22Rv1 (cell line): ENCODE results near the gene SERTAD3.

Experiments
- ZFX ChIP-seq: fragments of 450-650 bp; IDR thresholded peaks from 2 replicates; pipeline ENCODE4 v1.6.1; 2017; ENCODE audit warnings: antibody characterized with exemption, borderline replicate concordance
- TF ChIP-seq, protein P1 (sequence below): fragments of 450-650 bp; IDR thresholded peaks from 2 replicates; pipeline ENCODE4 v1.5.1; 2017; ENCODE audit warnings: mild to moderate bottlenecking

DNA sequence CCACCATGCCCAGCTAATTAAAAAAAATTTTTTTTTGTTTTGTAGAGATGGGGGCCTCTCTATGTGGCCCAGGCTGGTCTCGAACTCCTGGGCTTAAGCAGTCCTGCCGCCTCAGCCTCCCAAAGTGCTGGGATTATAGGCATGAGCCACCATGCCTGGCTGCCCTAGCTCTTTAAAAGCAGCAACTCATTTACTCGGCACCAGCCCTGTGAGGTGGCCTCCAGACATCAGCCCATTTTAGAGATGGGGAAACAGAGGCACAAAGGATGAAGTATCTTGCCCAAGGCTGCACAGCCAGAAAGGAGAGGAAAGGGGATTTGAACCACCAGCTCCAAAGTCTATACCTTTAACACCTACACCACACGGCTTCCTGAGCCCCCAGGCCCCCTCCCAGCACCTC, 31.3 kb downstream of the SERTAD3 start:
- TF ChIP-seq, protein P1, sequence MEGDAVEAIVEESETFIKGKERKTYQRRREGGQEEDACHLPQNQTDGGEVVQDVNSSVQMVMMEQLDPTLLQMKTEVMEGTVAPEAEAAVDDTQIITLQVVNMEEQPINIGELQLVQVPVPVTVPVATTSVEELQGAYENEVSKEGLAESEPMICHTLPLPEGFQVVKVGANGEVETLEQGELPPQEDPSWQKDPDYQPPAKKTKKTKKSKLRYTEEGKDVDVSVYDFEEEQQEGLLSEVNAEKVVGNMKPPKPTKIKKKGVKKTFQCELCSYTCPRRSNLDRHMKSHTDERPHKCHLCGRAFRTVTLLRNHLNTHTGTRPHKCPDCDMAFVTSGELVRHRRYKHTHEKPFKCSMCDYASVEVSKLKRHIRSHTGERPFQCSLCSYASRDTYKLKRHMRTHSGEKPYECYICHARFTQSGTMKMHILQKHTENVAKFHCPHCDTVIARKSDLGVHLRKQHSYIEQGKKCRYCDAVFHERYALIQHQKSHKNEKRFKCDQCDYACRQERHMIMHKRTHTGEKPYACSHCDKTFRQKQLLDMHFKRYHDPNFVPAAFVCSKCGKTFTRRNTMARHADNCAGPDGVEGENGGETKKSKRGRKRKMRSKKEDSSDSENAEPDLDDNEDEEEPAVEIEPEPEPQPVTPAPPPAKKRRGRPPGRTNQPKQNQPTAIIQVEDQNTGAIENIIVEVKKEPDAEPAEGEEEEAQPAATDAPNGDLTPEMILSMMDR, result no peak
- TF ChIP-seq ZFX, result no peak
